ENCODE measurements around the gene FSTL3. TPM values are rescaled to one million over a fixed set of nuclear protein-coding genes. Genes with fewer than 3 reads are reported as not detected.

The FSTL3 gene
- polyA plus RNA-seq, 1 of the 3 experiments (the other 2 are of a cell fraction): 64.4 TPM

GRCh38 chr19:685454-685931 is 9.3 kb downstream of the FSTL3 start:
- Histone ChIP-seq H3K4me2 (no peak overlapping the region), H3K27ac (ENCODE audit: low read depth in 2 of 2, low read length in 1 of 2) (no peak overlapping the region), H2AFZ (ENCODE audit: low read depth) (no peak overlapping the region), H3K9ac (no peak overlapping the region), H3K9me3 (no peaks in the 10 kb centered on the region), H3K36me3 (replicated peaks in 1 of 2; ENCODE audit: control insufficient read depth in 1 of 2, insufficient read depth in 2 of 2, low read length in 1 of 2) (no peaks in the 10 kb centered on the region), H3K9me2 (no peaks in the 10 kb centered on the region), H3F3A (replicated peaks; ENCODE audit: insufficient read depth) (no peaks in the 10 kb centered on the region), H3K27me3 (ENCODE audit: insufficient read depth) (no peaks in the 10 kb centered on the region), H3K4me3 (ENCODE audit: low read depth in 2 of 2, low read length in 1 of 2) (no peak overlapping the region), H4K20me1 (ENCODE audit: insufficient read depth) (no peaks in the 10 kb centered on the region), H3K4me1 (ENCODE audit: control insufficient read depth in 1 of 2, insufficient read depth in 2 of 2, low read depth in 1 of 2, low read length in 1 of 2) (peaks cover 0 to 4% of the 10 kb centered on the region in 2 experiments; a peak in 1 of 4 replicates), H3K79me2 (ENCODE audit: insufficient read depth) (no peaks in the 10 kb centered on the region)
- POLR2A ChIA-PET: no interaction called here
- TF ChIP-seq FOXM1 (IDR thresholded peaks at IDR 0.05; ENCODE audit: low read depth): no peak
- no peak for TF ChIP-seq GABPA (IDR thresholded peaks at IDR 0.05; ENCODE audit: low read depth)
- TF ChIP-seq POLR2AphosphoS5 (IDR thresholded peaks at IDR 0.05; ENCODE audit: low read depth, low read length): no peak
- TF ChIP-seq EP300 (IDR thresholded peaks at IDR 0.05; ENCODE audit: borderline replicate concordance in 1 of 2, low read depth in 1 of 2, low read length in 1 of 2): no peak
- no peak for TF ChIP-seq CTCF (IDR thresholded peaks at IDR 0.05)
- no peak for TF ChIP-seq REST (IDR thresholded peaks at IDR 0.05; ENCODE audit: low read depth, low read length)
- TF ChIP-seq MEF2A (IDR thresholded peaks at IDR 0.05; ENCODE audit: borderline replicate concordance, low read depth): no peak
- no peak for TF ChIP-seq USF2 (IDR thresholded peaks at IDR 0.05; ENCODE audit: borderline replicate concordance, low read depth, low read length)
- no peak for TF ChIP-seq RAD21 (IDR thresholded peaks at IDR 0.05; ENCODE audit: low read length)
- no peak for TF ChIP-seq PBX3 (IDR thresholded peaks at IDR 0.05)
- no peak for TF ChIP-seq SIN3A (IDR thresholded peaks at IDR 0.05; ENCODE audit: borderline replicate concordance, low read depth, low read length)
- TF ChIP-seq ZBTB33 (IDR thresholded peaks at IDR 0.05; ENCODE audit: borderline replicate concordance, low read depth): no peak
- CTCF ChIA-PET: interaction anchor here (0.5 kb wide), 1 partner anchor 49 kb away, joined by 3 read pairs; no protein-coding TSS in a partner anchor
- WGBS (ENCODE audit: low lambda C conversion rate): 83% methylated on average over 10 of the region's 31 CpGs
- no peak for DNase-seq
